ENCODE results near the gene PTPRS. TPM values are rescaled to one million over a fixed set of nuclear protein-coding genes. Genes with fewer than 3 reads are reported as not detected.

Gene PTPRS
- total RNA-seq, 4 donors from 2014 or later: 182 to 387 (median 289) TPM

- Histone ChIP-seq H3K4me3 (replicated peaks in 1 of 3) (no peak overlapping the region), H3K9me3 (no peaks in the 10 kb centered on the region), H3K36me3 (no peaks in the 10 kb centered on the region), H3K27me3 (no peaks in the 10 kb centered on the region), H3K27ac (peak overlapping the region in 1 of 3 donors; percentile 61), H3K4me1 (no peaks in the 10 kb centered on the region)
- intact Hi-C loops (cut with DNase I): no loop called here
- DNase-seq: peak; percentile 45 to 49
- WGBS, 2 donors: 52 to 66% methylated on average over 20 to 21 of the region's 21 CpGs
- TF ChIP-seq POLR2A (IDR thresholded peaks at IDR 0.05): peak in 1 of 2 donors; percentile 55
- TF ChIP-seq CTCF (IDR thresholded peaks at IDR 0.05): no peak
Observed at GRCh38 chr19:5308451-5309437, 31.9 kb downstream of the PTPRS start.

- H3K27me3 ChIP-seq: no peaks in the 10 kb centered on the region
- H3K4me3 ChIP-seq (replicated peaks in 1 of 3): no peak overlapping the region
- H3K36me3 ChIP-seq: no peaks in the 10 kb centered on the region
- H3K4me1 ChIP-seq: no peaks in the 10 kb centered on the region
- intact Hi-C loops (cut with DNase I): no loop called here
- 93 to 96% methylated on average over 19 of the region's 19 CpGs for WGBS, 2 donors
- H3K9me3 ChIP-seq: no peaks in the 10 kb centered on the region
- H3K27ac ChIP-seq: no peak overlapping the region
- no peak for TF ChIP-seq POLR2A (IDR thresholded peaks at IDR 0.05)
- TF ChIP-seq CTCF (IDR thresholded peaks at IDR 0.05): no peak
- DNase-seq: no peak
Observed at GRCh38 chr19:5307655-5308054, 33.0 kb downstream of the PTPRS start.

- Histone ChIP-seq H3K4me3 (replicated peaks in 1 of 3) (no peak overlapping the region), H3K36me3 (no peaks in the 10 kb centered on the region), H3K27ac (no peak overlapping the region), H3K9me3 (no peaks in the 10 kb centered on the region), H3K27me3 (no peaks in the 10 kb centered on the region), H3K4me1 (no peaks in the 10 kb centered on the region)
- TF ChIP-seq POLR2A (IDR thresholded peaks at IDR 0.05): no peak
- no peak for TF ChIP-seq CTCF (IDR thresholded peaks at IDR 0.05)
- WGBS, 2 donors: 80 to 90% methylated on average over 3 of the region's 3 CpGs
- intact Hi-C loops (cut with DNase I): no loop called here
- DNase-seq: no peak
Observed at GRCh38 chr19:5305163-5305562, 35.4 kb downstream of the PTPRS start.

GRCh38 chr19:5304486-5304885 is 36.1 kb downstream of the PTPRS start:
- H3K36me3 ChIP-seq: no peaks in the 10 kb centered on the region
- no peak for DNase-seq
- H3K4me1 ChIP-seq: no peaks in the 10 kb centered on the region
- H3K27me3 ChIP-seq: no peaks in the 10 kb centered on the region
- no peak overlapping the region for H3K27ac ChIP-seq
- intact Hi-C loops (cut with DNase I): no loop called here
- WGBS, 2 donors: 81 to 86% methylated on average over 6 of the region's 6 CpGs
- no peak for TF ChIP-seq POLR2A (IDR thresholded peaks at IDR 0.05)
- no peak for TF ChIP-seq CTCF (IDR thresholded peaks at IDR 0.05)
- no peaks in the 10 kb centered on the region for H3K9me3 ChIP-seq
- H3K4me3 ChIP-seq (replicated peaks in 1 of 3): no peak overlapping the region

- WGBS, 2 donors: 85 to 93% methylated on average over 7 of the region's 7 CpGs
- H3K4me1 ChIP-seq: no peaks in the 10 kb centered on the region
- H3K36me3 ChIP-seq: no peaks in the 10 kb centered on the region
- no peak overlapping the region for H3K27ac ChIP-seq
- no peaks in the 10 kb centered on the region for H3K9me3 ChIP-seq
- no peak for TF ChIP-seq POLR2A (IDR thresholded peaks at IDR 0.05)
- no peak for TF ChIP-seq CTCF (IDR thresholded peaks at IDR 0.05)
- intact Hi-C loops (cut with DNase I): no loop called here
- DNase-seq: no peak
- no peaks in the 10 kb centered on the region for H3K27me3 ChIP-seq
- H3K4me3 ChIP-seq (replicated peaks in 1 of 3): no peak overlapping the region
Observed at GRCh38 chr19:5303208-5303607, 37.4 kb downstream of the PTPRS start.

All from thyroid gland (tissue), 4 donors.